ENCODE data around the gene ZNF526.
"Not testable (repeated sequence)": the region's sequence is repeated elsewhere in the genome, so short reads cannot be mapped to it uniquely, and the experiment has no call there.

The ZNF526 gene

GRCh38 chr19:42266105-42266504 lies 46.0 kb downstream of the ZNF526 start:
- not testable (repeated sequence) for DNase-seq (ENCODE audit: low read depth)

- DNase-seq (ENCODE audit: low read depth), result not testable (repeated sequence)
Observed at GRCh38 chr19:42266928-42267603, 47.0 kb downstream of the ZNF526 start.

DNA sequence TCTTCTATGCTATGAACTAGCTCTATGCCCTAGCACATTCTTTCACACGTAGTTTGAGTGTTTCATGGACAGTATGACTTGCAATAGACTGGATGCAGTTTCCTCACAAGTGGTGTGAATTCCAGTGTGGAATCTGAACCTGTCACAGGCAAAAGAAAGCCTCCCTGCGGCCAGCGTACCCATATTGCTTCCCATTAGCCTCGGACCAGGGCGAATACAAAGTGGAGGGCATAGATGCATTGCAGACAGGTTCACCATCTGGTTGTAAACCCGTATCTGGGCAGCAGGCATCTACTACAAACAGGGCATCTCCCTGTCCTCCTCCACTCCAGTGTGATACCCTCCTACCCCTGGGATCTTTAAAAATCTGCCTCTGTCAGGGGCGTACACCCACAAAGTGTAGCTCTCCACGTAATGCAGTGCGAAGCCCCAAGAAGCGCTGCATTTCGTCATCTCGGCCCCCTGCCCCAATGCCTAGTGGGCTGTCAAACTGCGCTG lies 47.6 kb downstream of the ZNF526 start:
- DNase-seq (ENCODE audit: low read depth), result no peak

GRCh38 chr19:42268142-42268703 lies 48.1 kb downstream of the ZNF526 start:
- DNase-seq (ENCODE audit: low read depth), result peak; percentile 93

- DNase-seq (ENCODE audit: low read depth), result peak; percentile 98
Observed at GRCh38 chr19:42268704-42269477, 48.8 kb downstream of the ZNF526 start, which contains the start of gene CIC. Gene CIC, plus strand, starts transcription at chr19:42269252. Its CDS starts 2,532 bp downstream, at chr19:42271784.

GRCh38 chr19:42269478-42270345 lies 49.6 kb downstream of the ZNF526 start:
- DNase-seq (ENCODE audit: low read depth), result no peak

GRCh38 chr19:42270346-42271044 lies 50.4 kb downstream of the ZNF526 start:
- no peak for DNase-seq (ENCODE audit: low read depth)

DNA sequence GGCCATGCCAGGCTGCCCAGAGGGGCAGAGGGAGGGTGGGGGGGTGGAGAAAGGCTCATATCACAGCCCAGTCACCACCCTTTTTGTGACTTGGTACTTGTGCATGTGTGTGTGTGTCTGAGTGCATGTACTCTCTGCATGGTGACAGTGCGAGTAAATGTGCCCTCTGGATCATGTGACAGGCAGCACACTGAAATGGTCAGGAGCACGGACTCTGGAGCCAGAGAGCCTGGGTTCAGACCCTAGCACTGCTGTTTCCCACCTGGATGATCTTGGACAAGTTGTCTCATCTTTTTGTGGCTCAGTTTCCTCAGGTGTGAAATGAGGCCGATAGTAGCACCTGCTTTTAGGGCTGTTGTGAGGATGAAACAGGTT lies 50.9 kb downstream of the ZNF526 start:
- no peak for DNase-seq (ENCODE audit: low read depth)

- no peak for DNase-seq (ENCODE audit: low read depth)
Observed at GRCh38 chr19:42271861-42272534, 51.9 kb downstream of the ZNF526 start.

DNA sequence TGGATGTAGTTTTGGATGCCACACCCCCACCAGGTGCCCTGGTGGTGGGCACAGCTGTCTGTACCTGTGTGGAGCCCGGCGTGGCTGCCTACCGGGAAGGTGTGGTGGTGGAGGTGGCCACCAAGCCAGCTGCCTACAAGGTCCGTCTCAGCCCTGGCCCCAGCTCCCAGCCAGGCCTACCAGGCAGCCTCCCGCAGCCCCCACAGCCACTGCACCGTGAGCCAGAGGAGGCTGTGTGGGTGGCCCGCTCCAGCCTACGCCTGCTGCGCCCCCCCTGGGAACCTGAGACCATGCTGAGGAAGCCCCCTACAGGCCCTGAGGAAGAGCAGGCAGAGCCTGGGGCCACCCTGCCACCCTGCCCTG lies 52.4 kb downstream of the ZNF526 start:
- DNase-seq (ENCODE audit: low read depth), result no peak

DNA sequence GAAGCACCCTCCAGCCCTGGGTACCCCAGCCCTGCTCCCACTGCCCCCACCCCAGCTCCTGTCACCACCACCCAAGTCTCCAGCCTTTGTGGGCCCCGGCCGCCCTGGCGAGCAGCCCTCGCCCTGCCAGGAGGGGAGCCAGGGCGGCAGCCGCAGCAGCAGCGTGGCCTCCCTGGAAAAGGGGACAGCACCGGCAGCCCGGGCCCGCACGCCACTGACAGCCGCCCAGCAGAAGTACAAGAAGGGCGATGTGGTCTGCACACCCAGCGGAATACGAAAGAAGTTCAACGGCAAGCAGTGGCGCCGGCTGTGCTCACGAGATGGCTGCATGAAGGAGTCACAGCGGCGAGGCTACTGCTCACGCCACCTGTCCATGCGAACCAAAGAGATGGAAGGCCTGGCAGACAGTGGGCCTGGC lies 52.9 kb downstream of the ZNF526 start:
- no peak for DNase-seq (ENCODE audit: low read depth)

- no peak for DNase-seq (ENCODE audit: low read depth)
Observed at GRCh38 chr19:42273407-42274064, 53.4 kb downstream of the ZNF526 start.

DNA sequence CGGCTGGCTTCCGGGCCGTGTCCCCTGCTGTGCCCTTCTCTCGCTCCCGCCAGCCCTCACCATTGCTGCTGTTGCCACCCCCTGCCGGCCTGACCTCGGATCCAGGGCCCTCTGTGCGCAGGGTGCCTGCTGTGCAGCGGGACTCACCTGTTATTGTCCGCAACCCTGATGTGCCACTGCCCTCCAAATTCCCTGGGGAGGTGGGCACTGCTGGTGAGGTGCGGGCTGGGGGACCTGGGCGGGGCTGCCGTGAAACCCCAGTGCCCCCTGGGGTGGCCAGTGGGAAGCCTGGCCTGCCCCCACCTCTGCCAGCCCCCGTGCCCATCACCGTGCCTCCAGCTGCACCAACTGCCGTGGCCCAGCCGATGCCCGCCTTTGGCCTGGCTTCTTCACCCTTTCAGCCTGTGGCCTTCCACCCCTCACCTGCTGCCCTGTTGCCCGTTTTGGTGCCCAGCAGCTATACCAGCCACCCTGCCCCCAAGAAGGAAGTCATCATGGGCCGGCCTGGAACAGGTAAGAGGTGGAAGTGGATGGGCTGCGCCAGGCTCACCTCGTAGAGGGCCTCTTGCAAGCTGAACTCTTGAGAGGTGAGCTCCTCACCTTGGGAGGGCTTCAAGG lies 54.1 kb downstream of the ZNF526 start:
- DNase-seq (ENCODE audit: low read depth), result no peak

DNA sequence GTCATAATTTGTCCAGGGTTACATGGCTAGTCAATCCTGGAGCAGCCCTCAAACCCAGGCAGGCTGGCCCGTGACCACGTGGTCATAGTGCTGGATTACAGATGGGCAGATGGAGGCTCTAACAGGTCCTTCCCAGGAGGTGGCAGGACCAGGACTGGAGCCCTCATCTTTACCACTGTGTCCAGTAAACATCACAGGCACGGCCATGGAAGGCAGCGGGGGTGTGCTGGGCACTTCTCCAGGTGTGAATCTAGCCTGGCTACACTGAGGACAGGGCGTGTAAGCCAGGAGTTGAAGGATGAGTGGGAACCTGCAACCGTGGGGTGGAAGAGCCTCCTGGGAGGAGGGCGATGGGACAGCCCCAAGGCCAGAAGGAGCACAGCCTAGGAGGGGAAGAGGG lies 55.0 kb downstream of the ZNF526 start:
- DNase-seq (ENCODE audit: low read depth), result no peak

DNA sequence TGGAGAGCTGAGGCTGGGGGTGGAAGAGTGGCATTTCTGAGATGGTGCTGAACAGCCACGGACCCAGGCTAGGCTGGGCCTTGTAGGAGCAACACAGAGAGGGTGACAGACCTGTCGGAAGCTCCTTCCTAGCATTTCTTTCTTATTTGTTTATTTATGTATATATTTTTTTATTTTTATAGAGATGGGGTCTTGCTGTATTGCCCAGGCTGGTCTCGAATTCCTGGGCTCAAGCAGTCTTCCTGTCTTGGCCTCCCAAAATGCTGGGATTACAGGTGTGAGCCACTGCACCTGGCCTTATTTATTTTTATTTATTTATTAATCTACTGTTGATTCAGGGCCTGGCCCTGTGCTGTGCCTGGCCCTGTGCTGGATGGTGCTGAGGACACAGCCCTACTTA lies 55.4 kb downstream of the ZNF526 start:
- DNase-seq (ENCODE audit: low read depth), result no peak

DNA sequence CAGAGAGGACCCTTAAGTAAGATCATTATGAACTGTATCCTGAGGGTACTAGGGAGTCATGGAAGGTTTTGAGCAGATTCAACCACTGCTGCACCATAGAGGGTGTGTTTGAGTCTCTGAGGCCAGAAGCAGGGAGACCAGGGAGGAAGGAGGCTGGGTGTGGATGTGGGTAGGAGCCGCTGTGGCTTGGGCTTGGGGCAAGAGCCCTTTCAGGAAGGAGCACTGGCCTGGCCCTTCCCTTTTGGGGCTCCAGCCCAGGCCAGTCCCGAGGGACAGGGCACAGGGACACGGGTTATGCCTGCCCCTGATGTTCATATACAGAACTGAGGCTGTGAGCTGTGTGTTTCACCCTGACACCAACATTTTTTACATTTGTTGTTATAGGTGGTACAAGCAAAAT lies 56.2 kb downstream of the ZNF526 start:
- no peak for DNase-seq (ENCODE audit: low read depth)

DNA sequence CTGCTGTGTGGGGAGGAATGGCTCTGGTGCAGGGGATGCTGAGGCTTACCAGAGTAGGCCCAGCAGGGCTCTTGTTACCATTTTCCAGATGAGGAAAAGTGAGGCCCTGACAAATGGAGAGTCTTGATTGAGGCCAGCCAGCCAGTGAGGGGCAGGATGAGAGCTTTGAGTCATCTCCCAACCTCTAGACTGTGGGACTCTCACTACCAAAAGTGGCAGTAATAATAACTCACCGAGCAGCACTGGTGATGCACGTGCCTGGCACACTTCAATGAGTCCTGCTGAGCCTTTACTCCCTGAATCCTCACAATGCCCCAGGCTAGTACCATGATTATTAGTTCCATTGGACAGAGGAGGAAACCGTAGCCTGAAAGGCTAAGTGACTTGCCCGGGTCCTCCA lies 56.7 kb downstream of the ZNF526 start:
- no peak for DNase-seq (ENCODE audit: low read depth)

All from stimulated activated CD8-positive, alpha-beta memory T cell treated with anti-CD3 and anti-CD28 coated beads, Interleukin-7, amount 100 ng/mL, for 24 hours (primary cell).